Kidney epithelial cell (primary cell): ENCODE data around the gene NUDT2. TPM values are rescaled to one million over a fixed set of nuclear protein-coding genes. Genes with fewer than 3 reads are reported as not detected.
"Not testable (repeated sequence)": the region's sequence is repeated elsewhere in the genome, so short reads cannot be mapped to it uniquely, and the experiment has no call there.

Source experiments
- DNase-seq: peaks from one replicate; pipeline ENCODE4 v3.0.0-alpha.2; 2010; ENCODE audit warnings: low read depth
- H3K27me3 ChIP-seq: 2 replicates; pipeline ENCODE4 v1.6.0; 2011; ENCODE audit warnings: low read length; ENCODE audit not compliant: control insufficient read depth, insufficient read depth
- H3K36me3 ChIP-seq: 2 replicates; pipeline ENCODE4 v1.5.1; 2011; ENCODE audit warnings: low read length; ENCODE audit not compliant: control insufficient read depth, insufficient read depth
- H3K4me3 ChIP-seq: 2 replicates; pipeline ENCODE4 v1.5.1; 2011; ENCODE audit warnings: low read depth, mild to moderate bottlenecking, control low read depth, low read length
- CTCF ChIP-seq: IDR thresholded peaks from 2 replicates; pipeline ENCODE4 v1.5.1; 2011; ENCODE audit warnings: mild to moderate bottlenecking, moderate library complexity, low read length, control low read depth, inconsistent platforms; ENCODE audit not compliant: insufficient read depth, poor library complexity, severe bottlenecking
- total RNA-seq: library from RNA; depleted of rRNA; stranded (reverse); fragments of >200 nt; gene quantifications from 2 replicates; pipeline ENCODE4 v1.2.3, GENCODE V29; 2015

Gene NUDT2
- total RNA-seq, 1 donor from 2014 or later, result 30.0 TPM

- Histone ChIP-seq H3K36me3 (no peaks in the 10 kb centered on the region), H3K4me3 (no peak overlapping the region), H3K27me3 (no peaks in the 10 kb centered on the region)
- no peak for TF ChIP-seq CTCF
- no peak for DNase-seq
Measured at GRCh38 chr9:34346873-34347799, 17.8 kb downstream of the NUDT2 start.

GRCh38 chr9:34347800-34348158, 18.4 kb downstream of the NUDT2 start:
- Histone ChIP-seq H3K4me3 (no peak overlapping the region), H3K36me3 (no peaks in the 10 kb centered on the region), H3K27me3 (no peaks in the 10 kb centered on the region)
- no peak for TF ChIP-seq CTCF
- no peak for DNase-seq

GRCh38 chr9:34349324-34349723, 20.0 kb downstream of the NUDT2 start:
- Histone ChIP-seq H3K27me3 (no peaks in the 10 kb centered on the region), H3K36me3 (no peaks in the 10 kb centered on the region), H3K4me3 (no peak overlapping the region)
- TF ChIP-seq CTCF, result no peak
- DNase-seq, result no peak

GRCh38 chr9:34352122-34352652, 22.8 kb downstream of the NUDT2 start:
- DNase-seq, H3K4me3 ChIP-seq, H3K36me3 ChIP-seq, H3K27me3 ChIP-seq: not testable (repeated sequence)

GRCh38 chr9:34352957-34353356, 23.6 kb downstream of the NUDT2 start:
- not testable (repeated sequence) for H3K4me3 ChIP-seq, H3K36me3 ChIP-seq, H3K27me3 ChIP-seq, DNase-seq

GRCh38 chr9:34362614-34363214, 33.3 kb downstream of the NUDT2 start:
- no peak for DNase-seq
- H3K4me3 ChIP-seq, result no peak overlapping the region
- H3K27me3 ChIP-seq, result no peaks in the 10 kb centered on the region
- TF ChIP-seq CTCF, result no peak
- no peaks in the 10 kb centered on the region for H3K36me3 ChIP-seq
